B cell (primary cell): ENCODE results near the gene HERC4. TPM values are rescaled to one million over a fixed set of nuclear protein-coding genes. Genes with fewer than 3 reads are reported as not detected.
A peak's percentile ranks its signal among the peaks of the same experiment; 100 is the strongest.

Experiments
- ATAC-seq: fragments of 200-7000 bp; cut with Tn5 transposase; one replicate; pipeline ENCODE4 v1.10.0; 2021; ENCODE audit warnings: low read depth, mild to moderate bottlenecking, moderate number of reproducible peaks, moderate library complexity
- CTCF ChIA-PET: fragments of 350-600 bp; sonication (Branson Sonifier 250); formaldehyde crosslinking; loops from one replicate; lab custom pipeline; 2021; ENCODE audit warnings: antibody characterized with exemption, inconsistent platforms; lab: Charles Lee
- POLR2A ChIA-PET: fragments of 350-600 bp; sonication (Branson Sonifier 250); formaldehyde crosslinking; loops from one replicate; lab custom pipeline; 2021; ENCODE audit warnings: antibody characterized with exemption; lab: Charles Lee
- DNase-seq: peaks from one replicate; pipeline ENCODE4 v3.0.0; 2013
- H2AFZ ChIP-seq: 2 replicates; pipeline ENCODE4 v1.6.1; 2012; ENCODE audit warnings: mild to moderate bottlenecking, low read depth, low read length; ENCODE audit not compliant: insufficient read depth, poor library complexity, severe bottlenecking
- H3K27ac ChIP-seq, 2 donors: 1 replicate in 1 of 2; 2 replicates in 1 of 2; pipeline ENCODE4 v1.5.1; 2012 to 2013; ENCODE audit warnings: low read length in 2 of 2, mild to moderate bottlenecking in 2 of 2, moderate library complexity in 1 of 2
- H3K27me3 ChIP-seq, 4 experiments: fragments of 200-600 bp in 1 of 4; sonication (generic) in 1 of 4; replicated peaks in 1 of 4; 1 replicate in 2 of 4; 2 replicates in 2 of 4; pipeline versions ENCODE4 v1.6.1 to v1.7.0; 2013 to 2016; ENCODE audit warnings: low read length in 3 of 4, mild to moderate bottlenecking in 2 of 4, mixed read lengths in 1 of 4, moderate library complexity in 1 of 4; ENCODE audit not compliant: insufficient read depth in 4 of 4, control insufficient read depth in 3 of 4; ENCODE audit errors: control extremely low read depth in 1 of 4
- H3K36me3 ChIP-seq, 2 experiments: replicated peaks in 1 of 2; 1 replicate in 1 of 2; 2 replicates in 1 of 2; pipeline versions ENCODE4 v1.6.1 to v1.7.1; 2013; ENCODE audit warnings: low read length in 1 of 2; ENCODE audit not compliant: insufficient read depth in 2 of 2, control insufficient read depth in 1 of 2; ENCODE audit errors: control extremely low read depth in 1 of 2, extremely low read depth in 1 of 2
- H3K4me1 ChIP-seq, 2 donors: fragments of 200-600 bp in 1 of 2; sonication (generic) in 1 of 2; 1 replicate in 1 of 2; 2 replicates in 1 of 2; pipeline versions ENCODE4 v1.5.1 to v1.6.1; 2013 to 2017; ENCODE audit warnings: low read length in 2 of 2; ENCODE audit not compliant: control insufficient read depth in 2 of 2, insufficient read depth in 2 of 2
- H3K4me2 ChIP-seq: replicated peaks from 2 replicates; pipeline ENCODE3; 2012; ENCODE audit warnings: mild to moderate bottlenecking, low read depth, low read length; ENCODE audit not compliant: poor library complexity, severe bottlenecking
- H3K4me3 ChIP-seq, 5 experiments: fragments of 200-600 bp in 1 of 5; sonication (generic) in 1 of 5; 1 replicate in 3 of 5; 2 replicates in 2 of 5; pipeline versions ENCODE4 v1.5.1 to v1.7.0; 2011 to 2016; ENCODE audit warnings: low read length in 4 of 5, mild to moderate bottlenecking in 4 of 5, low read depth in 2 of 5, control low read depth in 1 of 5, moderate library complexity in 1 of 5; ENCODE audit not compliant: insufficient read depth in 1 of 5; ENCODE audit errors: control extremely low read depth in 1 of 5, extremely low read depth in 1 of 5
- H3K79me2 ChIP-seq: fragments of 200-600 bp; sonication (generic); one replicate; pipeline ENCODE4 v1.6.0; 2016; ENCODE audit warnings: low read length; ENCODE audit not compliant: control insufficient read depth, insufficient read depth
- H3K9ac ChIP-seq: fragments of 200-600 bp; sonication (generic); 2 replicates; pipeline ENCODE4 v1.6.1; 2017; ENCODE audit warnings: mild to moderate bottlenecking, low read length, moderate library complexity
- H3K9me3 ChIP-seq, 3 donors: one replicate each; pipeline versions ENCODE4 v1.6.1 to v1.7.1; 2013; ENCODE audit warnings: low read length in 2 of 3; ENCODE audit not compliant: control insufficient read depth in 2 of 3, insufficient read depth in 1 of 3; ENCODE audit errors: control extremely low read depth in 1 of 3
- H4K20me1 ChIP-seq: 2 replicates; pipeline ENCODE4 v1.6.0; 2012; ENCODE audit warnings: mild to moderate bottlenecking, low read length; ENCODE audit not compliant: insufficient read depth, control insufficient read depth, poor library complexity, severe bottlenecking
- H3K27ac Mint-ChIP-seq: one replicate; pipeline ENCODE4 v1.8.0; 2021; ENCODE audit warnings: mixed read lengths
- H3K27me3 Mint-ChIP-seq: one replicate; pipeline ENCODE4 v1.8.0; 2021; ENCODE audit warnings: mixed read lengths
- H3K4me1 Mint-ChIP-seq: one replicate; pipeline ENCODE4 v1.8.0; 2021; ENCODE audit warnings: mixed read lengths
- H3K4me3 Mint-ChIP-seq: one replicate; pipeline ENCODE4 v1.8.0; 2021; ENCODE audit warnings: mixed read lengths
- H3K9me3 Mint-ChIP-seq: one replicate; pipeline ENCODE4 v1.8.0; 2022; ENCODE audit warnings: mixed read lengths; ENCODE audit not compliant: insufficient read depth
- CTCF ChIP-seq: fragments of 200-600 bp; IDR thresholded peaks from one replicate; pipeline ENCODE4 v1.8.0; 2022; ENCODE audit warnings: antibody characterized with exemption, mild to moderate bottlenecking
- EZH2 ChIP-seq: IDR thresholded peaks from 2 replicates; pipeline ENCODE4 v1.6.1; 2012; ENCODE audit warnings: borderline replicate concordance, low read depth, mild to moderate bottlenecking, moderate library complexity, low read length; ENCODE audit not compliant: insufficient read depth, poor library complexity, severe bottlenecking
- WGBS: methylation state at CpG from one replicate; pipeline ENCODE4 v1.1.5; 2013; ENCODE audit warnings: missing lambda C conversion rate; ENCODE audit not compliant: insufficient coverage; 5-methylcytosine and 5-hydroxymethylcytosine counted together
- intact Hi-C: fragments of 100-400 bp; cut with micrococcal nuclease; formaldehyde crosslinking; loops from one replicate; pipeline ENCODE4 v1.10.0; 2022
- polyA plus RNA-seq: library from polyadenylated mRNA; depleted of rRNA; stranded (reverse); fragments of >200 nt; gene quantifications from 2 replicates; pipeline ENCODE4 v1.2.3, GENCODE V29; 2012
- total RNA-seq, 2 donors: library from RNA; stranded (reverse); fragments of 120-200 nt in 1 of 2; gene quantifications; 1 replicate in 1 of 2; 2 replicates in 1 of 2; pipeline versions ENCODE4 v1.2.3 to v1.2.4, GENCODE V29; 2013 to 2022

HERC4 gene
- total and polyA plus RNA-seq, 2 donors (not counting 1 experiment from before 2014, with no cell fraction given), result 18.2 to 118 TPM

DNA sequence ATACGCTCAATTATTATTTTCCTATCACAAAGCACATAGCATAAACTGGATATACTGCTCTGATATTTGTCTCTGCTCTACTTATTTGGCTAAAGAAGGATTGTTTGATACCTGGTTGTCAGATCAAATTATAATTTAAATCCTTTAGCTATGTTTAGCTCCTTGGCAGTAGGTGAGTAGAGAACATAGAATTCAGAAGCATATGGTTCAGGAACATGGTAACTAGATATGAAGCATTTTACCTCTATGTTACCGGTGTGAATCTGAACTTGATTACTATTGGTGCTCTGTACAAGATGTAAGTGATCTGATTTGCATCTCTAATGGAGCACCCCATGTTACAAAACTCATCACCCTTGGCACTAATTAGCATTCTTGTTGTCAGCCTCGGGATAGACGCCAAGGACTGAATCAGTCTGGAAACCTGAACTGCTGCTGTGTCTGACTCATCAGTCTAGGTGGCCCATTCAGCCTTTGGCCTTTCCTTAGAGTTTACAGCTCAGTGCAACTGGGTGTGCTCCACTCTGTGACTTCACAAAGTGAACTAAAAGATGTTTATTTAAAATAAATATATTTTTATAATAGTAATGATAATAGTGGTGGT, 21.9 kb upstream of the HERC4 start:
- ChIA-PET CTCF (interaction anchor here (0.6 kb wide), 1 partner anchor 1930 kb away, joined by 3 read pairs; no protein-coding TSS in a partner anchor), POLR2A (no interaction called here)
- ATAC-seq (no peak), DNase-seq (no peak)
- TF ChIP-seq EZH2 (no peak), CTCF (no peak)
- no peaks in the 10 kb centered on the region for H3K36me3 ChIP-seq
- no peak overlapping the region for H3K4me2 ChIP-seq
- H3K9me3 ChIP-seq, result peaks cover 0 to 16% (median 13%) of the 10 kb centered on the region in 3 donors
- H3K27me3 ChIP-seq, result no peaks in the 10 kb centered on the region
- peaks cover 2% of the 10 kb centered on the region for H3K9me3 Mint-ChIP-seq
- no peaks in the 10 kb centered on the region for H3K79me2 ChIP-seq
- H3K4me1 ChIP-seq, result peaks cover 4 to 6% of the 10 kb centered on the region in 2 donors
- H3K4me3 Mint-ChIP-seq, result no peak overlapping the region
- H3K27me3 Mint-ChIP-seq, result no peaks in the 10 kb centered on the region
- no peak overlapping the region for H3K27ac Mint-ChIP-seq
- WGBS, result 100% methylated on average over 1 of the region's 4 CpGs
- no peak overlapping the region for H2AFZ ChIP-seq
- H3K27ac ChIP-seq, result no peak overlapping the region
- H3K9ac ChIP-seq, result no peak overlapping the region
- H4K20me1 ChIP-seq, result no peaks in the 10 kb centered on the region
- H3K4me3 ChIP-seq, result no peak overlapping the region
- intact Hi-C loops, result no loop called here
- peaks cover 9% of the 10 kb centered on the region for H3K4me1 Mint-ChIP-seq

GRCh38 chr10:68095153-68095552, 20.1 kb upstream of the HERC4 start:
- Histone ChIP-seq H3K36me3 (no peaks in the 10 kb centered on the region), H3K9me3 (peaks cover 0 to 16% (median 13%) of the 10 kb centered on the region in 3 donors), H4K20me1 (no peaks in the 10 kb centered on the region), H3K4me3 (no peak overlapping the region), H3K79me2 (no peaks in the 10 kb centered on the region), H3K27me3 (no peaks in the 10 kb centered on the region), H3K9ac (no peak overlapping the region), H3K27ac (no peak overlapping the region), H3K4me2 (no peak overlapping the region), H2AFZ (peak overlapping the region; percentile 17), H3K4me1 (peaks cover 4 to 6% of the 10 kb centered on the region in 2 donors)
- H3K27me3 Mint-ChIP-seq, result no peaks in the 10 kb centered on the region
- peaks cover 2% of the 10 kb centered on the region for H3K9me3 Mint-ChIP-seq
- TF ChIP-seq CTCF (no peak), EZH2 (no peak)
- CTCF ChIA-PET, result no interaction called here
- no peak for DNase-seq
- H3K27ac Mint-ChIP-seq, result no peak overlapping the region
- POLR2A ChIA-PET, result no interaction called here
- no peak for ATAC-seq
- no CpG with 5 or more reads among the region's 2 CpGs for WGBS
- H3K4me3 Mint-ChIP-seq, result no peak overlapping the region
- peaks cover 4% of the 10 kb centered on the region for H3K4me1 Mint-ChIP-seq
- intact Hi-C loops, result no loop called here
